22Rv1 (cell line): ENCODE results near the gene DHX34.
"Not testable (repeated sequence)": the region's sequence is repeated elsewhere in the genome, so short reads cannot be mapped to it uniquely, and the experiment has no call there.

Experiments used
- H3K27ac ChIP-seq: fragments of 450-650 bp; 2 replicates; pipeline ENCODE4 v1.5.1; 2017
- CTCF ChIP-seq: fragments of 450-650 bp; IDR thresholded peaks from 2 replicates; pipeline ENCODE4 v1.5.1; 2017; ENCODE audit warnings: mild to moderate bottlenecking
- ZFX ChIP-seq: fragments of 450-650 bp; IDR thresholded peaks from 2 replicates; pipeline ENCODE4 v1.6.1; 2017; ENCODE audit warnings: antibody characterized with exemption, borderline replicate concordance

The DHX34 gene

GRCh38 chr19:47344425-47344824, 4.7 kb upstream of the DHX34 start:
- H3K27ac ChIP-seq: no peak overlapping the region
- TF ChIP-seq CTCF (no peak), ZFX (no peak)

- not testable (repeated sequence) for H3K27ac ChIP-seq
These were observed 3.1 kb upstream of the DHX34 start for GRCh38 chr19:47346024-47346423.

- TF ChIP-seq CTCF: no peak
- TF ChIP-seq ZFX: no peak
- H3K27ac ChIP-seq: no peak overlapping the region
These were observed 1.5 kb downstream of the DHX34 start for GRCh38 chr19:47350630-47351029.

GRCh38 chr19:47351548-47351947, 2.4 kb downstream of the DHX34 start:
- TF ChIP-seq ZFX: no peak
- no peak for TF ChIP-seq CTCF
- 0 out of 2 replicates have a peak overlapping the region, but pooled peaks have one; percentile 29 for H3K27ac ChIP-seq

- no peak for TF ChIP-seq ZFX
- no peak for TF ChIP-seq CTCF
- H3K27ac ChIP-seq: 0 out of 2 replicates have a peak overlapping the region, but pooled peaks have one; percentile 29
These were observed 3.0 kb downstream of the DHX34 start for GRCh38 chr19:47352095-47352494.

- no peak for TF ChIP-seq ZFX
- TF ChIP-seq CTCF: no peak
- H3K27ac ChIP-seq: no peak overlapping the region
These were observed 4.2 kb downstream of the DHX34 start for GRCh38 chr19:47353307-47353712.

- TF ChIP-seq ZFX: no peak
- no peak for TF ChIP-seq CTCF
- no peak overlapping the region for H3K27ac ChIP-seq
These were observed 7.8 kb downstream of the DHX34 start for GRCh38 chr19:47356900-47357299.

GRCh38 chr19:47357788-47358680, 8.9 kb downstream of the DHX34 start:
- no peak overlapping the region for H3K27ac ChIP-seq
- TF ChIP-seq ZFX (no peak), CTCF (peak; percentile 32)
